ENCODE results near the gene DCAF8L1.

The DCAF8L1 gene
- long read RNA-seq = 0 reads

- Histone ChIP-seq H3K27me3 (ENCODE audit: insufficient read depth, poor library complexity, severe bottlenecking) (no peaks in the 10 kb centered on the region), H3K4me3 (replicated peaks; ENCODE audit: insufficient read depth, low read length) (no peak within 1 kb of the TSS), H3K27ac (replicated peaks) (no peak within 1 kb of the TSS)
- TF ChIP-seq SPI1 (IDR thresholded peaks at IDR 0.05; ENCODE audit: borderline replicate concordance, low read depth) (no peak), REST (IDR thresholded peaks at IDR 0.05; ENCODE audit: insufficient replicate concordance, low read depth) (no peak), GABPA (IDR thresholded peaks at IDR 0.05; ENCODE audit: low read depth) (no peak), CTCF (IDR thresholded peaks at IDR 0.05; ENCODE audit: insufficient read depth, low read length) (no peak), POLR2AphosphoS5 (IDR thresholded peaks at IDR 0.05; ENCODE audit: low read depth) (no peak)
- DNase-seq (ENCODE audit: low read depth in 1 of 2, low spot score in 1 of 2) = no peak
Observed at GRCh38 chrX:27981349-27981748, at the start of gene DCAF8L1. Gene DCAF8L1 (minus strand): TSS chrX:27981449. CDS start chrX:27981334, 115 bp downstream.

- no peak for DNase-seq (ENCODE audit: low read depth in 1 of 2, low spot score in 1 of 2)
- no peaks in the 10 kb centered on the region for H3K27me3 ChIP-seq (ENCODE audit: insufficient read depth, poor library complexity, severe bottlenecking)
- TF ChIP-seq REST (IDR thresholded peaks at IDR 0.05; ENCODE audit: insufficient replicate concordance, low read depth) = no peak
- no peak for TF ChIP-seq SPI1 (IDR thresholded peaks at IDR 0.05; ENCODE audit: borderline replicate concordance, low read depth)
- no peak for TF ChIP-seq CTCF (IDR thresholded peaks at IDR 0.05; ENCODE audit: insufficient read depth, low read length)
- TF ChIP-seq GABPA (IDR thresholded peaks at IDR 0.05; ENCODE audit: low read depth) = no peak
- no peak for TF ChIP-seq POLR2AphosphoS5 (IDR thresholded peaks at IDR 0.05; ENCODE audit: low read depth)
- H3K4me3 ChIP-seq (replicated peaks; ENCODE audit: insufficient read depth, low read length) = no peak overlapping the region
- no peak overlapping the region for H3K27ac ChIP-seq (replicated peaks)
Observed at GRCh38 chrX:28022371-28022770, 41.1 kb upstream of the DCAF8L1 start.

- Histone ChIP-seq H3K4me3 (replicated peaks; ENCODE audit: insufficient read depth, low read length) (no peak overlapping the region), H3K27ac (replicated peaks) (no peak overlapping the region), H3K27me3 (ENCODE audit: insufficient read depth, poor library complexity, severe bottlenecking) (no peaks in the 10 kb centered on the region)
- DNase-seq (ENCODE audit: low read depth in 1 of 2, low spot score in 1 of 2) = peak; percentile 29 to 31
- TF ChIP-seq SPI1 (IDR thresholded peaks at IDR 0.05; ENCODE audit: borderline replicate concordance, low read depth) = peak; percentile 74
- TF ChIP-seq POLR2AphosphoS5 (IDR thresholded peaks at IDR 0.05; ENCODE audit: low read depth) = no peak
Observed at GRCh38 chrX:28016823-28017222, 35.6 kb upstream of the DCAF8L1 start.

- H3K27ac ChIP-seq (replicated peaks) = no peak overlapping the region
- no peak for TF ChIP-seq SPI1 (IDR thresholded peaks at IDR 0.05; ENCODE audit: borderline replicate concordance, low read depth)
- TF ChIP-seq GABPA (IDR thresholded peaks at IDR 0.05; ENCODE audit: low read depth) = no peak
- TF ChIP-seq POLR2AphosphoS5 (IDR thresholded peaks at IDR 0.05; ENCODE audit: low read depth) = no peak
- TF ChIP-seq REST (IDR thresholded peaks at IDR 0.05; ENCODE audit: insufficient replicate concordance, low read depth) = no peak
- TF ChIP-seq CTCF (IDR thresholded peaks at IDR 0.05; ENCODE audit: insufficient read depth, low read length) = no peak
- H3K27me3 ChIP-seq (ENCODE audit: insufficient read depth, poor library complexity, severe bottlenecking) = no peaks in the 10 kb centered on the region
- no peak for DNase-seq (ENCODE audit: low read depth in 1 of 2, low spot score in 1 of 2)
- no peak overlapping the region for H3K4me3 ChIP-seq (replicated peaks; ENCODE audit: insufficient read depth, low read length)
Observed at GRCh38 chrX:28015993-28016392, 34.7 kb upstream of the DCAF8L1 start.
